Panc1 (cell line): ENCODE data around the gene MRM3.

Experiments
- CTCF ChIP-seq: fragments of 450-650 bp; IDR thresholded peaks from 2 replicates; pipeline ENCODE4 v1.5.1; 2017; ENCODE audit warnings: mild to moderate bottlenecking
- POLR2AphosphoS5 ChIP-seq: IDR thresholded peaks from 2 replicates; pipeline ENCODE4 v1.6.1; 2012; ENCODE audit warnings: mild to moderate bottlenecking, low read depth, low read length, moderate library complexity
- TF ChIP-seq, protein P1 (sequence below), 2 experiments: IDR thresholded peaks; 2 replicates each; pipeline ENCODE4 v1.6.1; 2011 to 2012; ENCODE audit warnings: low read depth in 2 of 2, control low read depth in 1 of 2, low read length in 1 of 2, mild to moderate bottlenecking in 1 of 2, moderate library complexity in 1 of 2; ENCODE audit not compliant: insufficient read depth in 1 of 2

DNA sequence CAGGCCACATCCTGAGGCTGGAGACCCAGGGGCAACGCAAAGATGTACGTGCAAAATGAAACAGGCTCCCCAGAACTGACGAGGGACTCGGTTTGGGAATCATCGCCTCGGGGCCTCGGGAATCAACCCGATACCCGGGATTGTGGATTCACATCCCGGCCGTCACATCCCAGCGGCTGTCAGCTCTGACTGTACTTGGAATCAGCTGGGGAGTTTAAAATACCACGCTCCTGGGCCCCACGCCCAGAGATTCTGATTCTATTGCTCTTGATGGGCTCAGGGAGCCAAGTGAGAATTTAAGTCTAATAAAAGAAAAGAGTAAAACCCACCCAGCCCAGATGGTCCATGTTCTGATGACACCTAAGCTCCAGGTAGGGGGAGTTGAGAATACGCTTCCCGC lies 42.2 kb downstream of the MRM3 start:
- no peak for TF ChIP-seq POLR2AphosphoS5
- no peak for TF ChIP-seq CTCF
- TF ChIP-seq, protein P1, sequence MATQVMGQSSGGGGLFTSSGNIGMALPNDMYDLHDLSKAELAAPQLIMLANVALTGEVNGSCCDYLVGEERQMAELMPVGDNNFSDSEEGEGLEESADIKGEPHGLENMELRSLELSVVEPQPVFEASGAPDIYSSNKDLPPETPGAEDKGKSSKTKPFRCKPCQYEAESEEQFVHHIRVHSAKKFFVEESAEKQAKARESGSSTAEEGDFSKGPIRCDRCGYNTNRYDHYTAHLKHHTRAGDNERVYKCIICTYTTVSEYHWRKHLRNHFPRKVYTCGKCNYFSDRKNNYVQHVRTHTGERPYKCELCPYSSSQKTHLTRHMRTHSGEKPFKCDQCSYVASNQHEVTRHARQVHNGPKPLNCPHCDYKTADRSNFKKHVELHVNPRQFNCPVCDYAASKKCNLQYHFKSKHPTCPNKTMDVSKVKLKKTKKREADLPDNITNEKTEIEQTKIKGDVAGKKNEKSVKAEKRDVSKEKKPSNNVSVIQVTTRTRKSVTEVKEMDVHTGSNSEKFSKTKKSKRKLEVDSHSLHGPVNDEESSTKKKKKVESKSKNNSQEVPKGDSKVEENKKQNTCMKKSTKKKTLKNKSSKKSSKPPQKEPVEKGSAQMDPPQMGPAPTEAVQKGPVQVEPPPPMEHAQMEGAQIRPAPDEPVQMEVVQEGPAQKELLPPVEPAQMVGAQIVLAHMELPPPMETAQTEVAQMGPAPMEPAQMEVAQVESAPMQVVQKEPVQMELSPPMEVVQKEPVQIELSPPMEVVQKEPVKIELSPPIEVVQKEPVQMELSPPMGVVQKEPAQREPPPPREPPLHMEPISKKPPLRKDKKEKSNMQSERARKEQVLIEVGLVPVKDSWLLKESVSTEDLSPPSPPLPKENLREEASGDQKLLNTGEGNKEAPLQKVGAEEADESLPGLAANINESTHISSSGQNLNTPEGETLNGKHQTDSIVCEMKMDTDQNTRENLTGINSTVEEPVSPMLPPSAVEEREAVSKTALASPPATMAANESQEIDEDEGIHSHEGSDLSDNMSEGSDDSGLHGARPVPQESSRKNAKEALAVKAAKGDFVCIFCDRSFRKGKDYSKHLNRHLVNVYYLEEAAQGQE (IDR thresholded peaks at IDR 0.05; ENCODE audit: insufficient read depth in 1 of 2, low read depth in 2 of 2, low read length in 1 of 2): no peak
